Liver (tissue), 3 donors: ENCODE data around the gene STAMBPL1.
A peak's percentile ranks its signal among the peaks of the same experiment; 100 is the strongest.

Source experiments
- FOXA1 ChIP-seq: IDR thresholded peaks from 2 replicates; pipeline ENCODE4 v1.6.1; 2016; ENCODE audit warnings: antibody characterized with exemption
- GABPA ChIP-seq, 2 donors: IDR thresholded peaks in 1 of 2; conservative IDR thresholded peaks in 1 of 2; 2 replicates each; pipeline ENCODE4 v1.6.1; 2016; ENCODE audit warnings: antibody characterized with exemption in 2 of 2, mild to moderate bottlenecking in 1 of 2, moderate library complexity in 1 of 2
- HNF4G ChIP-seq: IDR thresholded peaks from 2 replicates; pipeline ENCODE4 v1.6.1; 2016; ENCODE audit warnings: antibody characterized with exemption
- NR2F2 ChIP-seq: IDR thresholded peaks from 2 replicates; pipeline ENCODE4 v1.6.1; 2016; ENCODE audit warnings: antibody characterized with exemption
- RAD21 ChIP-seq, 2 donors: IDR thresholded peaks; 2 replicates each; pipeline ENCODE4 v1.6.1; 2016; ENCODE audit warnings: antibody characterized with exemption in 2 of 2, mild to moderate bottlenecking in 2 of 2
- SP1 ChIP-seq: IDR thresholded peaks from 2 replicates; pipeline ENCODE4 v1.6.1; 2018; ENCODE audit warnings: antibody characterized with exemption, mild to moderate bottlenecking
- TAF1 ChIP-seq: conservative IDR thresholded peaks from 2 replicates; pipeline ENCODE4 v1.6.1; 2016; ENCODE audit warnings: antibody characterized with exemption, mild to moderate bottlenecking
- YY1 ChIP-seq: IDR thresholded peaks from 2 replicates; pipeline ENCODE4 v1.6.1; 2016; ENCODE audit warnings: antibody characterized with exemption, mild to moderate bottlenecking
- TF ChIP-seq, protein P1 (sequence below): fragments of 150-350 bp; IDR thresholded peaks from 2 replicates; pipeline ENCODE4 v1.5.1; 2017; ENCODE audit warnings: improper control_type of control experiment, low read depth, low read length; ENCODE audit not compliant: missing input control
- TF ChIP-seq, protein P2 (sequence below): IDR thresholded peaks from 2 replicates; pipeline ENCODE4 v1.6.1; 2016; ENCODE audit warnings: antibody characterized with exemption
- TF ChIP-seq, protein P3 (sequence below): IDR thresholded peaks from 2 replicates; pipeline ENCODE4 v1.6.1; 2016; ENCODE audit warnings: antibody characterized with exemption, mild to moderate bottlenecking
- donor health status: healthy.
- donor health status: healthy.

DNA sequence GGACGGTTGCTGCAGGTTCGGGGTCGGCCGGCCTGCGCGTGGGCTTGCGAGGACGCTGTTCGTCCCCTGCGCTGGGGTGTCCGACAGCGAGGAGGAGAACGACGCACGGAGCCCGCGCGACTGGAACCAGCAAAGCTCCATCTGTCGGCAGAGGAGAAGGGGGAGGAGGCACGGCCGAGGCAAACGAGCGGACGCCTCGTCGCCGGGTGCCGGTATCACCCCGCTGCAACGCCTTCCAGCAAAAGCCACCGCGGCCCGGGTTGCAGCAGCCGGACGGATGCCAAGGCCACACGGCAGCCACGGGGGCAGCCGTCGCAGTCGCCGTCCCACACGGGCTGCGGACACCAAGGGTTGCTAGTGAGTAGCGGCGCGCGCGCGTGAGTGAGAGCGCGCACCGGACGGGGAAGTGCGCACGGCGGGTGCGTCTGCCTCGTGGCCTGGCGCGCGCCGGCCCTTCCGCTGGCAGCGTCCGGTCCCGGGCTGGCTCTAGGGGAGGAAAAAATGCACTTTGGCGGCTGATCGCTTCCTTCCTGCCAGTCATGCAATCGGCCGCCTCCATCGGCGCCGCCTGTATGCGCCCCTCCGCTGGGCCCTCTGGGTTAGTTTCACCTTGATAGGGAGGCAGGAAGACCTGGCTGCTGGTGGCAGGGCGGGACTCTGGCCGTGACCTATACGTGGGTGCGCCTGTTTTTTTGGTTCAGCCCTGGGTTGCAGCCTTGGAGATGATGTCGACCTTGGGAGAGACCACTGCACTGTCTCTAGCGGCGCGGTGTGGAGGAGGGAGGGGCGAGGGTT, 434 bp downstream of the STAMBPL1 start:
- TF ChIP-seq, protein P1, sequence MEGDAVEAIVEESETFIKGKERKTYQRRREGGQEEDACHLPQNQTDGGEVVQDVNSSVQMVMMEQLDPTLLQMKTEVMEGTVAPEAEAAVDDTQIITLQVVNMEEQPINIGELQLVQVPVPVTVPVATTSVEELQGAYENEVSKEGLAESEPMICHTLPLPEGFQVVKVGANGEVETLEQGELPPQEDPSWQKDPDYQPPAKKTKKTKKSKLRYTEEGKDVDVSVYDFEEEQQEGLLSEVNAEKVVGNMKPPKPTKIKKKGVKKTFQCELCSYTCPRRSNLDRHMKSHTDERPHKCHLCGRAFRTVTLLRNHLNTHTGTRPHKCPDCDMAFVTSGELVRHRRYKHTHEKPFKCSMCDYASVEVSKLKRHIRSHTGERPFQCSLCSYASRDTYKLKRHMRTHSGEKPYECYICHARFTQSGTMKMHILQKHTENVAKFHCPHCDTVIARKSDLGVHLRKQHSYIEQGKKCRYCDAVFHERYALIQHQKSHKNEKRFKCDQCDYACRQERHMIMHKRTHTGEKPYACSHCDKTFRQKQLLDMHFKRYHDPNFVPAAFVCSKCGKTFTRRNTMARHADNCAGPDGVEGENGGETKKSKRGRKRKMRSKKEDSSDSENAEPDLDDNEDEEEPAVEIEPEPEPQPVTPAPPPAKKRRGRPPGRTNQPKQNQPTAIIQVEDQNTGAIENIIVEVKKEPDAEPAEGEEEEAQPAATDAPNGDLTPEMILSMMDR = no peak
- TF ChIP-seq NR2F2 = no peak
- peak; percentile 38 for TF ChIP-seq YY1
- peak; percentile 33 for TF ChIP-seq SP1
- peak in 1 of 2 donors; percentile 29 for TF ChIP-seq RAD21 (IDR thresholded peaks at IDR 0.05)
- TF ChIP-seq TAF1 = peak; percentile 42
- TF ChIP-seq, protein P2, sequence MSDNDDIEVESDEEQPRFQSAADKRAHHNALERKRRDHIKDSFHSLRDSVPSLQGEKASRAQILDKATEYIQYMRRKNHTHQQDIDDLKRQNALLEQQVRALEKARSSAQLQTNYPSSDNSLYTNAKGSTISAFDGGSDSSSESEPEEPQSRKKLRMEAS = peak; percentile 63
- TF ChIP-seq GABPA (IDR thresholded peaks at IDR 0.05 in 1 of 2, conservative IDR thresholded peaks at IDR 0.05 in 1 of 2) = peak in 1 of 2 donors; percentile 79
- TF ChIP-seq FOXA1 = no peak
- TF ChIP-seq, protein P3, sequence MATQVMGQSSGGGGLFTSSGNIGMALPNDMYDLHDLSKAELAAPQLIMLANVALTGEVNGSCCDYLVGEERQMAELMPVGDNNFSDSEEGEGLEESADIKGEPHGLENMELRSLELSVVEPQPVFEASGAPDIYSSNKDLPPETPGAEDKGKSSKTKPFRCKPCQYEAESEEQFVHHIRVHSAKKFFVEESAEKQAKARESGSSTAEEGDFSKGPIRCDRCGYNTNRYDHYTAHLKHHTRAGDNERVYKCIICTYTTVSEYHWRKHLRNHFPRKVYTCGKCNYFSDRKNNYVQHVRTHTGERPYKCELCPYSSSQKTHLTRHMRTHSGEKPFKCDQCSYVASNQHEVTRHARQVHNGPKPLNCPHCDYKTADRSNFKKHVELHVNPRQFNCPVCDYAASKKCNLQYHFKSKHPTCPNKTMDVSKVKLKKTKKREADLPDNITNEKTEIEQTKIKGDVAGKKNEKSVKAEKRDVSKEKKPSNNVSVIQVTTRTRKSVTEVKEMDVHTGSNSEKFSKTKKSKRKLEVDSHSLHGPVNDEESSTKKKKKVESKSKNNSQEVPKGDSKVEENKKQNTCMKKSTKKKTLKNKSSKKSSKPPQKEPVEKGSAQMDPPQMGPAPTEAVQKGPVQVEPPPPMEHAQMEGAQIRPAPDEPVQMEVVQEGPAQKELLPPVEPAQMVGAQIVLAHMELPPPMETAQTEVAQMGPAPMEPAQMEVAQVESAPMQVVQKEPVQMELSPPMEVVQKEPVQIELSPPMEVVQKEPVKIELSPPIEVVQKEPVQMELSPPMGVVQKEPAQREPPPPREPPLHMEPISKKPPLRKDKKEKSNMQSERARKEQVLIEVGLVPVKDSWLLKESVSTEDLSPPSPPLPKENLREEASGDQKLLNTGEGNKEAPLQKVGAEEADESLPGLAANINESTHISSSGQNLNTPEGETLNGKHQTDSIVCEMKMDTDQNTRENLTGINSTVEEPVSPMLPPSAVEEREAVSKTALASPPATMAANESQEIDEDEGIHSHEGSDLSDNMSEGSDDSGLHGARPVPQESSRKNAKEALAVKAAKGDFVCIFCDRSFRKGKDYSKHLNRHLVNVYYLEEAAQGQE = no peak
- TF ChIP-seq HNF4G = no peak
